ENCODE measurements around the gene CALR. TPM values are rescaled to one million over a fixed set of nuclear protein-coding genes. Genes with fewer than 3 reads are reported as not detected.
A peak's percentile ranks its signal among the peaks of the same experiment; 100 is the strongest.

The CALR gene
- total RNA-seq, 3 donors from 2014 or later (not counting 1 experiment from before 2014, with no cell fraction given), result 588 to 813 (median 763) TPM

GRCh38 chr19:12952488-12953137, 14.2 kb downstream of the CALR start:
- peaks cover 19% of the 10 kb centered on the region for H3K4me1 ChIP-seq (ENCODE audit: control insufficient read depth, insufficient read depth, low read length)
- H3K27ac ChIP-seq (ENCODE audit: low read length), result no peak overlapping the region
- no peaks in the 10 kb centered on the region for H3K27me3 ChIP-seq (ENCODE audit: control insufficient read depth, insufficient read depth, low read length)
- Mint-ChIP-seq H3K36me3 (no peaks in the 10 kb centered on the region), H3K27ac (no peak overlapping the region), H3K4me3 (no peak overlapping the region), H3K27me3 (ENCODE audit: low read depth in 2 of 2) (no peaks in the 10 kb centered on the region), H3K4me1 (peaks cover 23 to 29% of the 10 kb centered on the region in 2 donors), H3K9me3 (no peaks in the 10 kb centered on the region)
- H3K36me3 ChIP-seq (ENCODE audit: control insufficient read depth, insufficient read depth, low read length), result peaks cover 59% of the 10 kb centered on the region
- intact Hi-C loops (cut with micrococcal nuclease), result no loop called here
- no peak for ATAC-seq
- TF ChIP-seq CTCF (IDR thresholded peaks at IDR 0.05), result no peak
- DNase-seq, result no peak
- WGBS (ENCODE audit: insufficient coverage), result 85% methylated on average over 7 of the region's 12 CpGs
- no peaks in the 10 kb centered on the region for H3K9me3 ChIP-seq (ENCODE audit: control insufficient read depth, insufficient read depth, low read length)
- H3K4me3 ChIP-seq (ENCODE audit: low read length), result no peak overlapping the region

DNA sequence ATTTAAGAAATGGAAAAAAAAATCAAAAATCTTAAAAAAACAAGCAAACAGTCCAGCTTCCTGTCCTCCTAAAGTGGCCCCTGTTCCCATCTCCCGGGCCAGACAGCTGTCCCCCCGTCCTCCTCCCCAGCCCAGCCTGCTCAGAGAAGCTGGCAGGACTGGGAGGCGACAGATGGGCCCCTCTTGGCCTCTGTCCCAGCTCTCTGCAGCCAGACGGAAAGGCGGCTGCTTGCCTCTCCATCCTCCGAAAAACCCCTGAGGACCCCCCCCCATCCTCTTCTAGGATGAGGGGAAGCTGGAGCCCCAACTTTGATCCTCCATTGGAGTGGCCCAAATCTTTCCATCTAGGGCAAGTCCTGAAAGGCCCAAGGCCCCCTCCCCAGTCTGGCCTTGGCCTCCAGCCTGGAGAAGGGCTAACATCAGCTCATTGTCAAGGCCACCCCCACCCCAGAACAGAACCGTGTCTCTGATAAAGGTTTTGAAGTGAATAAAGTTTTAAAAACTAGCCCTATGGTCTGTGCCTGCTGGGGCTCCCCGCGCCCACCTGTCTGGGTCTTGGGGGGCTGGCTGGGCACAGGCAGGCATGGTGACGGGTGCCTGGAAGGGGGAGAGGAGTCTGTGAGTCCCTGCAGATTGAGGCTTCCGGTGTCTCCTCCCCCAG, 14.9 kb downstream of the CALR start:
- no peak for TF ChIP-seq CTCF (IDR thresholded peaks at IDR 0.05)
- no peaks in the 10 kb centered on the region for H3K9me3 Mint-ChIP-seq
- WGBS (ENCODE audit: insufficient coverage), result 86% methylated on average over 10 of the region's 11 CpGs
- H3K27me3 ChIP-seq (ENCODE audit: control insufficient read depth, insufficient read depth, low read length), result no peaks in the 10 kb centered on the region
- H3K4me3 ChIP-seq (ENCODE audit: low read length), result no peak overlapping the region
- no peak for DNase-seq
- H3K27ac ChIP-seq (ENCODE audit: low read length), result no peak overlapping the region
- no peaks in the 10 kb centered on the region for H3K9me3 ChIP-seq (ENCODE audit: control insufficient read depth, insufficient read depth, low read length)
- intact Hi-C loops (cut with micrococcal nuclease), result no loop called here
- ATAC-seq, result no peak
- peaks cover 53% of the 10 kb centered on the region for H3K36me3 ChIP-seq (ENCODE audit: control insufficient read depth, insufficient read depth, low read length)
- peaks cover 23 to 29% of the 10 kb centered on the region in 2 donors for H3K4me1 Mint-ChIP-seq
- peak overlapping the region in 1 of 2 donors; percentile 18 for H3K27ac Mint-ChIP-seq
- no peaks in the 10 kb centered on the region for H3K36me3 Mint-ChIP-seq
- H3K4me1 ChIP-seq (ENCODE audit: control insufficient read depth, insufficient read depth, low read length), result peaks cover 17% of the 10 kb centered on the region
- no peaks in the 10 kb centered on the region for H3K27me3 Mint-ChIP-seq (ENCODE audit: low read depth in 2 of 2)
- H3K4me3 Mint-ChIP-seq, result no peak overlapping the region

GRCh38 chr19:12953799-12954611, 15.6 kb downstream of the CALR start:
- no peak for ATAC-seq
- TF ChIP-seq CTCF (IDR thresholded peaks at IDR 0.05), result no peak
- H3K4me1 Mint-ChIP-seq, result peaks cover 23 to 29% of the 10 kb centered on the region in 2 donors
- peaks cover 17% of the 10 kb centered on the region for H3K4me1 ChIP-seq (ENCODE audit: control insufficient read depth, insufficient read depth, low read length)
- WGBS (ENCODE audit: insufficient coverage), result 86% methylated on average over 10 of the region's 12 CpGs
- H3K36me3 Mint-ChIP-seq, result no peaks in the 10 kb centered on the region
- no peaks in the 10 kb centered on the region for H3K27me3 Mint-ChIP-seq (ENCODE audit: low read depth in 2 of 2)
- intact Hi-C loops (cut with micrococcal nuclease), result no loop called here
- peaks cover 45% of the 10 kb centered on the region for H3K36me3 ChIP-seq (ENCODE audit: control insufficient read depth, insufficient read depth, low read length)
- no peaks in the 10 kb centered on the region for H3K27me3 ChIP-seq (ENCODE audit: control insufficient read depth, insufficient read depth, low read length)
- peak overlapping the region; percentile 65 to 78 for H3K27ac Mint-ChIP-seq
- no peaks in the 10 kb centered on the region for H3K9me3 ChIP-seq (ENCODE audit: control insufficient read depth, insufficient read depth, low read length)
- no peak for DNase-seq
- no peak overlapping the region for H3K27ac ChIP-seq (ENCODE audit: low read length)
- peak overlapping the region; percentile 37 for H3K4me3 Mint-ChIP-seq
- no peaks in the 10 kb centered on the region for H3K9me3 Mint-ChIP-seq
- H3K4me3 ChIP-seq (ENCODE audit: low read length), result no peak overlapping the region
